Measurements from ENCODE around the gene ARAP1.

The ARAP1 gene

DNA sequence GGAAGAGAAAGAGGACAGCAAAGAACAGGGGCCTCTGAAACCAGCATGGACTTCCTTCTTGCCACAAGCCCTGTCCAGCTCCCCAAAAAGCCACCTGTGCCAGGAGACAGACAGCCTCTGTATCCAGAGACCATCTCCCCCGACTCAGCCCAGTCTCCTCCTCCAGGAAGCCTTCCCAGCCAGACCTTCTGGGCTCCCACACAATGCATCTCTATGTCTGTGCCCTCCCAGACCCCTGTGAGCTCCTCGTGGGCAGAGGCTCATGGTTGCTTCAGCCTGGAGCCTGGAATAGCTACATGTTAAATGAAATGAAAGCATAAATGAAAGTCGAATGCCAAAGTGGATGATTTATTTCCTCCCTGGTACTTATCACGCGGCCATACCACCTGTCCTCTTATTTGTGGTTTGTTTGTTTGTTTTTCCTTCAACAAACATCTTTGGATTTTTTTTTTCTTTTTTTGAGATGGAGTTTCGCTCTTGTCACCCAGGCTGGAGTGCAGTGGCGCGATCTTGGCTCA is 7.3 kb upstream of the ARAP1 start:
- Mint-ChIP-seq H3K27me3 (no peaks in the 10 kb centered on the region), H3K9me3 (no peaks in the 10 kb centered on the region), H3K4me1 (ENCODE audit: low read depth) (peaks cover 25% of the 10 kb centered on the region), H3K4me3 (no peak overlapping the region), H3K27ac (no peak overlapping the region), H3K36me3 (ENCODE audit: low read depth) (peaks cover 4% of the 10 kb centered on the region)

- H3K36me3 Mint-ChIP-seq (ENCODE audit: low read depth) = peaks cover 4% of the 10 kb centered on the region
- no peak overlapping the region for H3K4me3 Mint-ChIP-seq
Observed at GRCh38 chr11:72758690-72759389, 6.6 kb upstream of the ARAP1 start.

GRCh38 chr11:72758304-72758689 is 6.1 kb upstream of the ARAP1 start:
- H3K27ac Mint-ChIP-seq = no peak overlapping the region
- H3K36me3 Mint-ChIP-seq (ENCODE audit: low read depth) = peaks cover 4% of the 10 kb centered on the region
- H3K4me1 Mint-ChIP-seq (ENCODE audit: low read depth) = peaks cover 22% of the 10 kb centered on the region
- no peak overlapping the region for H3K4me3 Mint-ChIP-seq
- no peaks in the 10 kb centered on the region for H3K27me3 Mint-ChIP-seq
- no peaks in the 10 kb centered on the region for H3K9me3 Mint-ChIP-seq

More at GRCh38 chr11:72758690-72759389, 6.6 kb upstream of the ARAP1 start:
- H3K27ac Mint-ChIP-seq = no peak overlapping the region
- no peaks in the 10 kb centered on the region for H3K9me3 Mint-ChIP-seq
- H3K27me3 Mint-ChIP-seq = no peaks in the 10 kb centered on the region
- H3K4me1 Mint-ChIP-seq (ENCODE audit: low read depth) = peaks cover 25% of the 10 kb centered on the region

DNA sequence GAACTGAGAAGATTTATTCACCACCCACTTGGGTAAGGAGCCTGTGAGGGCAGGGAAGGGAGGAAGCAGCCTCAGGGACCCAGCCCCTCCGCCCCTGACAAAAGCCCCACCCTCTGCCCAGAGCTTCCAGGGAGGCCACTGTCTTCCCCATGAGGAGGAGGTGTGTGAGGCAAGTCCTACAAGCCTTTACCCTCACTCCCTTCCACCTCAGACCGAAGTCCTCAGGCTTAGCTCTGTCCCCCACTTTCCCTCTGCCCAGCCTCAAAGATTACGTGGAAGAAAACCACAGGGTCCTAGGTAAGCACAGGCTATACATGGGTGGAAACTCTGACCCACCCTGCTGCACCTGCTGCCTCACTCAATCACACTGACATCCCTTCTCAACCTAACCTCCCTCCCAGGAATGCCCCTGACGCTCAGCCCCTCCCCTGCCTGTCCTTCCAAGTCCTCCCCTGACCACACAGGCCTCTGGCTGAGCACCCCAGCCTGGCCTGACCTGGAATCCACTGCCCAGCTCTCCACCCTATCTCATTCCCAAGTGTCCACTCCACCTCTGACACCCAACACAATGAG is 3.6 kb upstream of the ARAP1 start:
- Mint-ChIP-seq H3K4me3 (no peak overlapping the region), H3K9me3 (no peaks in the 10 kb centered on the region), H3K36me3 (ENCODE audit: low read depth) (peaks cover 4% of the 10 kb centered on the region), H3K27me3 (no peaks in the 10 kb centered on the region), H3K27ac (no peak overlapping the region), H3K4me1 (ENCODE audit: low read depth) (peaks cover 16% of the 10 kb centered on the region)

DNA sequence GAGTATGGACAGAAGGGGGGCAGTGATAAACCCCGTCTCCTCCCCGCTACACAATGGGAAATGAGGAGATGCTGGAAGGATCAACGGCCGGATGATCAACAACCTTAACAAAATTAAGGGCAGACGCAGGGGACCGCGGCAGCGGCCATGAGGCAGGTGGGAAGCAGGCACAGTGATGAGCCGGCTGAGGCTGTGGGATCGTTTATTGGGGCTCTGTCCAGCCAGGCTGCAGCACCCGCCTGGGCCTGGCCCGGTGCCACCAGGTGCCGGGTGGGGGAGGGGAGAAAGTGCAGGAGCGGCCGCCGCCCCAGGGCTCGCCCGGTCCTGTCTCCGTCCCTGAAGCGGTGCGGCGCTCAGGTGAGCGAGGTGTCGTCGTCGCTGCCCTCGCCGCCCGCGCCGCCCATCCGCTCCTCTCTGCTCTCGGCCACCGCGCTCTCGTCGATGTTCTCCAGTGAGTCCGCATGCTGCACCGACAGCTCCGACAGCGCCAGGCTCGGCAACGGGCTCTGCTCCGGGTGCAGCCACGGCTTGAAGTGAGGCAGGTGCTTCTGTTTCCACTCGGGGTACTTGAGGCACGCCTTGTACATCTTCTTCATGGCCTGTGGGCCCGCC is 2.4 kb upstream of the ARAP1 start:
- H3K9me3 Mint-ChIP-seq = no peaks in the 10 kb centered on the region
- H3K36me3 Mint-ChIP-seq (ENCODE audit: low read depth) = peaks cover 4% of the 10 kb centered on the region
- H3K4me1 Mint-ChIP-seq (ENCODE audit: low read depth) = peaks cover 24% of the 10 kb centered on the region
- no peak overlapping the region for H3K27ac Mint-ChIP-seq
- no peak overlapping the region for H3K4me3 Mint-ChIP-seq
- H3K27me3 Mint-ChIP-seq = no peaks in the 10 kb centered on the region

GRCh38 chr11:72754149-72754543 is 1.9 kb upstream of the ARAP1 start:
- Mint-ChIP-seq H3K27me3 (no peaks in the 10 kb centered on the region), H3K4me1 (ENCODE audit: low read depth) (peaks cover 29% of the 10 kb centered on the region), H3K9me3 (no peaks in the 10 kb centered on the region), H3K4me3 (no peak overlapping the region), H3K36me3 (ENCODE audit: low read depth) (peaks cover 4% of the 10 kb centered on the region), H3K27ac (no peak overlapping the region)

DNA sequence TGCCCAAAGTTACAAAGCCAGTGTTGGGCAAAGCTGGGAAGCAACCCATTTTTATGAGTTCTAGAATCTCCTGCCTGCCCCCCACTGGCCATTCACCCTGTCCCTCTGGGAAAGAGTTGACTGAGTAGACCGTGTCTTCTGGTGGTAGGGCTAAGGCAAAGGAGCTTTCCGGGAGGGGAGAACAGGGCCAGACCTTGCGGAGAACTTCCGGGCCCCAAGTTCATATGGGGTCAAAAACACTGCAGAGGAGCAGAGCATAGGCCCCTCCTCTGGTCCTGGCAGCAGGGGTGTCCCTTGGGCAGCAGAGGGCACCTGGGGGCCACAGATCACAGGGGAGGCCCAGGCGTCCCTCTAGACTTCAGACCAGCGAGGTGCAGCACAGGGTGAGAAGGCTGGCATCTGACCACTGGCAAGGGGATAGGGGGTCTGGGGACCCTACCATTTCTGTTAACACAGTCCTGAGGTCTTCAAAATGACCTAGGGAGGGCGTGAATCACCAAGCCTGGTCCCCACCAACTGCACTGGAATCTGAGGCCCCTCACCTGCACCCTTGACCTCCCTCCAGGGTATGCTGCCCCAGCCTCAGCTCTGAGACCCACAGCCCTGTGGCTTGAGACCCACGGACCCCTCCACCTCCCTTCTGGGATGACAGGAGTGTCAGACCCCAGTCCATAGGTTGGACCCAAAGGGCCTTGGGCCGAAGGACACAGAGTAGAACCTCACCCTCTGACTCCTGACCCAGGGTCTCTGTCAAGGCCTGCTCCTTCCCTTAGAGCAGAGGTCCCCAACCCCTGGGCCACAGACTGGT is 1.3 kb upstream of the ARAP1 start:
- Mint-ChIP-seq H3K36me3 (ENCODE audit: low read depth) (peaks cover 6% of the 10 kb centered on the region), H3K27ac (no peak overlapping the region), H3K9me3 (no peaks in the 10 kb centered on the region), H3K27me3 (no peaks in the 10 kb centered on the region), H3K4me1 (ENCODE audit: low read depth) (peaks cover 35% of the 10 kb centered on the region), H3K4me3 (no peak overlapping the region)

DNA sequence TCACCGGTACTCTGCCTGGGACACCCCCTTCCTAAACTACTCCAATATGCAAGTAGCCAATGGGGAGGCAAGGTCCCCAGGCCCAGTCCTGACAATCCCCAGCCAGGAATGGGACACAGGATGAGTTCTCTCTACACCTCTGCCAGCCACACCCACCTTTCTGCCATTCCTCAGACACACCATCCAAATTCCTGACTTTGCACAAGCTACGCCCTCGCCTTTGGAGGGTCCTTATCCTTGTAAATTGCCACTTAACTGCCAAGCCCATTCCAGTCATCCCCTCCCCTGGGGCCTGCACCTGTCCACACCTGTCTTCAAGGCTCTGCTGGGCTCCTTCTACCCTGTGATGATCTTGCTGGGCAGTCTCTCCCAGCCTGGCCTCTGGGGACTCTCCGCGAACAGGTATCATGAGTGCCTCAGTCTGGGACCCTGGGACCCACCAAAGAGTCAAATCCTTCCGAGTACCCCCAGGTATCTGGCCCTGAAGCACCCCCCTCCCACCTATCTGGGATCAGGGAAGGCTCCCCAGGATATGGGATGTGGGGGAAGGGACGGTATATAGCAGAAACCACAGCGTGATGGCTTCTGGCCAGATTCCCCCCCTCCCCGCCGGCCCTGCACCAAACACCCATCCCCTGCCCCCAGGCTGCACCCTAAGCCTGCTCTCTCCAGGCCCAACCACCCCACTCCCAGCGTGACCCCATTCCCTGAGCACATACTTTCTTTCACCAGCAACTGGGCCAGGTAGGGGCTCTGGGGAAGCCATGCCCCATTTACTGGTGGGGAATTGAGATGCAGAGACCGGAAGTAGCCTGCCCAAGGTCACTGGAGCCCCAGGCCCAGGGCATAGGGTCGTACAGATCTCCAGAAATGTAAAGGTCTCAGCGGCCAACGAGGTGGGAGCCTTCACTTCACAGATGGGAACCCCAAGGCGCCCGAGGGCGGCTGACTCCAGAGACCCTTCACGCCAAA is 806 bp downstream of the ARAP1 start:
- H3K4me3 Mint-ChIP-seq = peak overlapping the region; percentile 84
- H3K4me1 Mint-ChIP-seq (ENCODE audit: low read depth) = peaks cover 40% of the 10 kb centered on the region
- no peaks in the 10 kb centered on the region for H3K27me3 Mint-ChIP-seq
- H3K36me3 Mint-ChIP-seq (ENCODE audit: low read depth) = peaks cover 5% of the 10 kb centered on the region
- H3K27ac Mint-ChIP-seq = peak overlapping the region; percentile 72
- no peaks in the 10 kb centered on the region for H3K9me3 Mint-ChIP-seq

GRCh38 chr11:72750556-72751115 is 1.6 kb downstream of the ARAP1 start:
- Mint-ChIP-seq H3K9me3 (no peaks in the 10 kb centered on the region), H3K36me3 (ENCODE audit: low read depth) (peaks cover 3% of the 10 kb centered on the region), H3K27ac (peak overlapping the region; percentile 26), H3K4me3 (peak overlapping the region; percentile 84), H3K4me1 (ENCODE audit: low read depth) (peaks cover 40% of the 10 kb centered on the region), H3K27me3 (no peaks in the 10 kb centered on the region)

DNA sequence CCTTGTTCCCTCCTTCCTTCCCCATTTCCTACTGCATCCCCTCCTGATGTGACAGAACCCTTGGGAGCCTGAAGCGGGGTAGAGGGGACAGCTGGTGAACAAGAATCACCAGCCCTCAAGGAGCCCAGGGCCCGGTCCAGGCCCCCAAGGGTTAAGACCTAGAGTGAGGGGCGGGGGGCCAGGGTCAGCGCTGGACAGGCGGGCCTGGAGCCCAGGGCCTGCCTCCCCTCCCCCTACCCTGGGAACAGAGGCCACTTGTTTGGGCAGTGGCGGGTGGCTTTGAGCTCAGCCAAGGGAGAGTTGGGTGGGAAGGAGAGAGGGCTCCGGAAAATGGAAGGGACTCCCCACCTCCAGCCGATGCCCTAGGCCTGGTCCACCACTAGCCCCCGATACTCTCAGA is 2.1 kb downstream of the ARAP1 start:
- Mint-ChIP-seq H3K36me3 (ENCODE audit: low read depth) (peaks cover 3% of the 10 kb centered on the region), H3K27ac (no peak overlapping the region), H3K4me1 (ENCODE audit: low read depth) (peaks cover 40% of the 10 kb centered on the region), H3K4me3 (no peak overlapping the region), H3K27me3 (no peaks in the 10 kb centered on the region), H3K9me3 (no peaks in the 10 kb centered on the region)

DNA sequence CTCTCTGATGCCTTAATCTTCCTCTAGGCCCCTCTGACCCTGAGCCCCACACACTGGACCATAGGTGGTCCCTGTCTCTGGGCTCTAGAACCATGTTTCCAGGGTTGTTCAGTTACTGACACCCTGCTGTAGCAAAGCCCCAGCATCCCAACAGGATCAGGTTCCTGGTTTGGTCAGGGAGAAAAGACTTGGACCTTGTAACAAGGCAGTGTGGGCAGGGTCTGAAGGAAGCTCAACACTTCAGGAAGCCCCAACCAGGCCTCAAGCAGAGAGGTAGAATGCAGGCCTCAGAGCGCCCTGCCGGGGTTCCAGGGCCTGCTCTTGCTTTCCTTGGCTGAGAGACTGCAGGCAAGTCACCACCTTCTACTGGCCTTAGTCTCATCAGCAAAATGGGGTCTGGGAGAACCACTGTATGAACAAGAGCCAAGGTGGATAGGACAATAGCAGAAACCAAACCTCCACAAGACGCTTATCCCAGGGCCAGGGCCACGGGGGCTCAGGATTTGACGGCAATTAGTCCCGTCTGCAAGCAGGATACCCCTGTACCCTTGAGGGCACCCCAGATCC is 4.8 kb downstream of the ARAP1 start:
- Mint-ChIP-seq H3K36me3 (ENCODE audit: low read depth) (peaks cover 3% of the 10 kb centered on the region), H3K4me1 (ENCODE audit: low read depth) (peaks cover 56% of the 10 kb centered on the region), H3K4me3 (no peak overlapping the region), H3K27ac (no peak overlapping the region), H3K9me3 (no peaks in the 10 kb centered on the region), H3K27me3 (no peaks in the 10 kb centered on the region)

DNA sequence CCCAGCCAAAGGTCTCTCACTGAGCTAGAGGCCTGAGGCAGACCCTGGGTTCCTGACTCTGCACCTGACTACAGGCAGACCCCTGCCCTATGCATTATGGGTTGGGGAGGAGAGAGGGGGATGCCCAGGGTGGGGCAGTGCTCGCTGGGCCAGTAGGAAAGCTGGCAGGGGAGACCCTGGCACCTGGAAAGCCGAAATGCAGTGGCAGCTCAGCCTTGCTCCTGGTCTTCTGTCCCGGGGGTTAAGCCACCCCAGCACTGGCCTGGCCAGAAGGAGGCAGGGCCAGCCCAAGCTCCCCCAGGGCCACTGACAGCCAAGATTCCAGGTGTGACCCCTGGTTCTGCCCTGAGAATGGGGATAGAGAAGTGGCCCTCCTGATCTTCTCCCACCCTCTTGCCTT is 5.4 kb downstream of the ARAP1 start:
- Mint-ChIP-seq H3K36me3 (ENCODE audit: low read depth) (peaks cover 3% of the 10 kb centered on the region), H3K27ac (no peak overlapping the region), H3K9me3 (no peaks in the 10 kb centered on the region), H3K4me3 (no peak overlapping the region), H3K27me3 (no peaks in the 10 kb centered on the region), H3K4me1 (ENCODE audit: low read depth) (peaks cover 61% of the 10 kb centered on the region)

DNA sequence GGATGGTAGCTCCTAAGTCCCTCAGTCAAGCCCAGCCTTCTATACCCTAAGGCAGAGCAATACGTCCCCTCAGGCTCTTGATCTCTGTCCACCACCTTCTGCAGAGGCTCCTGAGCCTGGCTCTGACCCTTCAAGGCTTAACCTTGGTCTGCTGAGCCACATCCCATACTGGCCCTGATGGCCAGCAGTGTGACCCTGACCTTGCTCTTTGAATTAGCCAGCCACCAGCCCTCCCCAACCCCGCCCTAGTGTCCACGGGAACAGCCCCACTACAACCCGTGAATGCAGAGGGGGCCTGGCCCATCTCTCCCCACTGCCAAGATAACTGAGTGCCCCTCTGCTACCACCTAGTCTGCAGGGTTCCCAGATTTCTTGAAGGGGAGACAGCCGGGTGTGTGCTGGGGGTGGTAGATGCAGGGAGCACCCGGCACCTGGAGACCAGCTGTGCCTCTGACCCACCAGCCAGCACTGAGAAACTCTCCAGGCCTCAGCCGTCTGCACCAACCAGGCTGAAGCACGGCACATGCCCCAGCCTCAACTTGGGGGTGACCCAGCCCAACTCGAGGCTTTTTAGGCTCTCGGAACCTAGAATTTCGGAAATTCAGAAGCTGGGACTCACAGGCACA is 6.2 kb downstream of the ARAP1 start:
- Mint-ChIP-seq H3K4me1 (ENCODE audit: low read depth) (peaks cover 65% of the 10 kb centered on the region), H3K27ac (no peak overlapping the region), H3K4me3 (no peak overlapping the region), H3K36me3 (ENCODE audit: low read depth) (peaks cover 3% of the 10 kb centered on the region), H3K27me3 (no peaks in the 10 kb centered on the region), H3K9me3 (no peaks in the 10 kb centered on the region)
